ACC112 (cell line): ENCODE data around the gene TAAR9.
"Not testable (repeated sequence)": the region's sequence is repeated elsewhere in the genome, so short reads cannot be mapped to it uniquely, and the experiment has no call there.

ENCODE experiments used
- H2AFZ ChIP-seq: fragments of 200-600 bp; sonication (generic); one replicate; pipeline ENCODE4 v1.6.0; 2017; ENCODE audit warnings: antibody characterized with exemption, low read length; ENCODE audit not compliant: unreplicated experiment
- H3K27ac ChIP-seq: fragments of 200-600 bp; sonication (generic); 2 replicates; pipeline ENCODE4 v1.5.1; 2014; ENCODE audit warnings: low read depth, mild to moderate bottlenecking, antibody characterized with exemption, low read length, moderate library complexity
- H3K27me3 ChIP-seq: fragments of 200-600 bp; sonication (generic); 2 replicates; pipeline ENCODE4 v1.6.1; 2014; ENCODE audit warnings: mild to moderate bottlenecking, antibody characterized with exemption, low read length, moderate library complexity, mixed read lengths; ENCODE audit not compliant: insufficient read depth
- H3K36me3 ChIP-seq: fragments of 200-600 bp; sonication (generic); 2 replicates; pipeline ENCODE4 v1.6.1; 2016; ENCODE audit warnings: mild to moderate bottlenecking, antibody characterized with exemption, low read length, moderate library complexity, mixed read lengths; ENCODE audit not compliant: insufficient read depth
- H3K4me1 ChIP-seq: fragments of 200-600 bp; sonication (generic); one replicate; pipeline ENCODE4 v1.6.1; 2016; ENCODE audit warnings: low read length, mixed read lengths; ENCODE audit not compliant: insufficient read depth, unreplicated experiment, control insufficient read depth
- H3K4me3 ChIP-seq: fragments of 200-600 bp; sonication (generic); 2 replicates; pipeline ENCODE4 v1.5.1; 2014; ENCODE audit warnings: mild to moderate bottlenecking, low read depth, low read length
- H3K79me2 ChIP-seq: fragments of 200-600 bp; sonication (generic); one replicate; pipeline ENCODE4 v1.6.0; 2016; ENCODE audit warnings: low read length; ENCODE audit not compliant: control insufficient read depth, unreplicated experiment, insufficient read depth

TAAR9 gene

GRCh38 chr6:132515386-132515785, 22.7 kb upstream of the TAAR9 start:
- Histone ChIP-seq H2AFZ (no peak overlapping the region), H3K4me1 (peaks cover 21% of the 10 kb centered on the region), H3K27ac (no peak overlapping the region), H3K27me3 (no peaks in the 10 kb centered on the region), H3K79me2 (peaks cover 22% of the 10 kb centered on the region), H3K4me3 (no peak overlapping the region), H3K36me3 (no peaks in the 10 kb centered on the region)

- Histone ChIP-seq H2AFZ (no peak overlapping the region), H3K27ac (no peak overlapping the region), H3K4me1 (peaks cover 15% of the 10 kb centered on the region), H3K27me3 (no peaks in the 10 kb centered on the region), H3K4me3 (no peak overlapping the region), H3K36me3 (no peaks in the 10 kb centered on the region), H3K79me2 (no peaks in the 10 kb centered on the region)
Observed at GRCh38 chr6:132520953-132521352, 17.1 kb upstream of the TAAR9 start.

- H3K27me3 ChIP-seq: no peaks in the 10 kb centered on the region
- peaks cover 21% of the 10 kb centered on the region for H3K4me1 ChIP-seq
- H3K27ac ChIP-seq: no peak overlapping the region
- H3K4me3 ChIP-seq: no peak overlapping the region
- no peaks in the 10 kb centered on the region for H3K36me3 ChIP-seq
- H2AFZ ChIP-seq: no peak overlapping the region
- H3K79me2 ChIP-seq: no peaks in the 10 kb centered on the region
Observed at GRCh38 chr6:132524646-132525045, 13.4 kb upstream of the TAAR9 start.

GRCh38 chr6:132525866-132526265, 12.2 kb upstream of the TAAR9 start:
- Histone ChIP-seq H3K36me3 (no peaks in the 10 kb centered on the region), H3K27me3 (no peaks in the 10 kb centered on the region), H3K4me3 (no peak overlapping the region), H3K79me2 (no peaks in the 10 kb centered on the region), H2AFZ (no peak overlapping the region), H3K27ac (no peak overlapping the region), H3K4me1 (peaks cover 21% of the 10 kb centered on the region)

GRCh38 chr6:132526461-132526860, 11.6 kb upstream of the TAAR9 start:
- Histone ChIP-seq H3K27ac (no peak overlapping the region), H2AFZ (no peak overlapping the region), H3K79me2 (no peaks in the 10 kb centered on the region), H3K4me1 (peaks cover 17% of the 10 kb centered on the region), H3K36me3 (no peaks in the 10 kb centered on the region), H3K27me3 (no peaks in the 10 kb centered on the region), H3K4me3 (no peak overlapping the region)

GRCh38 chr6:132527791-132528190, 10.3 kb upstream of the TAAR9 start:
- no peak overlapping the region for H3K4me3 ChIP-seq
- H2AFZ ChIP-seq: no peak overlapping the region
- no peaks in the 10 kb centered on the region for H3K36me3 ChIP-seq
- no peaks in the 10 kb centered on the region for H3K79me2 ChIP-seq
- no peaks in the 10 kb centered on the region for H3K27me3 ChIP-seq
- H3K27ac ChIP-seq: no peak overlapping the region
- peaks cover 11% of the 10 kb centered on the region for H3K4me1 ChIP-seq

- no peaks in the 10 kb centered on the region; the same call in 1 of the 2 replicates for H3K27me3 ChIP-seq
- no peaks in the 10 kb centered on the region for H3K36me3 ChIP-seq
- no peak overlapping the region for H3K27ac ChIP-seq
- no peaks in the 10 kb centered on the region for H3K79me2 ChIP-seq
- no peak overlapping the region for H2AFZ ChIP-seq
- peak overlapping the region; percentile 66 for H3K4me3 ChIP-seq
- H3K4me1 ChIP-seq: peaks cover 6% of the 10 kb centered on the region
Observed at GRCh38 chr6:132530293-132530974, 7.6 kb upstream of the TAAR9 start.

- not testable (repeated sequence) for H2AFZ ChIP-seq, H3K79me2 ChIP-seq, H3K36me3 ChIP-seq, H3K27ac ChIP-seq, H3K4me1 ChIP-seq, H3K4me3 ChIP-seq
- H3K27me3 ChIP-seq: peaks cover 33% of the 10 kb centered on the region
Observed at GRCh38 chr6:132534546-132534945, 3.5 kb upstream of the TAAR9 start.

- Histone ChIP-seq H3K4me1 (no peaks in the 10 kb centered on the region), H3K27me3 (peaks cover 57% of the 10 kb centered on the region), H2AFZ (no peak overlapping the region), H3K27ac (no peak overlapping the region), H3K4me3 (no peak overlapping the region), H3K36me3 (no peaks in the 10 kb centered on the region), H3K79me2 (no peaks in the 10 kb centered on the region)
Observed at GRCh38 chr6:132537145-132537544, 932 bp upstream of the TAAR9 start.

- peaks cover 84% of the 10 kb centered on the region for H3K27me3 ChIP-seq
- no peaks in the 10 kb centered on the region for H3K4me1 ChIP-seq
- H2AFZ ChIP-seq: no peak overlapping the region
- H3K79me2 ChIP-seq: no peaks in the 10 kb centered on the region
- H3K4me3 ChIP-seq: no peak overlapping the region
- H3K27ac ChIP-seq: no peak overlapping the region
- H3K36me3 ChIP-seq: no peaks in the 10 kb centered on the region
Observed at GRCh38 chr6:132544826-132545225, 6.7 kb downstream of the TAAR9 start.

GRCh38 chr6:132548746-132549463, 10.8 kb downstream of the TAAR9 start:
- H2AFZ ChIP-seq: no peak overlapping the region
- no peak overlapping the region for H3K27ac ChIP-seq
- peaks cover 83% of the 10 kb centered on the region for H3K27me3 ChIP-seq
- no peaks in the 10 kb centered on the region for H3K4me1 ChIP-seq
- H3K4me3 ChIP-seq: no peak overlapping the region
- H3K36me3 ChIP-seq: no peaks in the 10 kb centered on the region
- no peaks in the 10 kb centered on the region for H3K79me2 ChIP-seq
